ENCODE measurements around the gene LENG8.

DNA sequence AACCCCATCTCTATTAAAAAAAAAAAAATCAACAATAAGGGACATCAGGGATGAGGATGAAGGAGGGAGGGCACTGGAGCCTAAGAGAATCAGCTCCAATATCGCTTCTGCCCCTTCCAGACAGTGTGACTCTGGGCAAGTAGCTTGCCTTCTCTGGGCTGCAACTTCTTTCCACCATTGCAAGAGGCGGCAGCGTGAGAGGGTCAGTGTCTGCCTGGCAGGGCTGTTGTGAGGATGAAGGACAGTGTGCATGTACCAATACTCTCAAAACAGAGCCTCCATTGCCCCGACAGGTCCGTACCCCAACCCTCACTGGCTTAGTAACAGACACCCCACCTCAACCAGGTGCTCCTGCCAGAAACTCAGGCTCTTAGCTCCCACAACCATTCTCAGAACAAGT, 15.3 kb upstream of the LENG8 start:
- TF ChIP-seq CTCF (IDR thresholded peaks at IDR 0.05 in 2 of 3, conservative IDR thresholded peaks at IDR 0.05 in 1 of 3; ENCODE audit: borderline replicate concordance in 1 of 3, insufficient read depth in 1 of 3, low read depth in 2 of 3, low read length in 2 of 3) (no peak), POLR2A (IDR thresholded peaks at IDR 0.05; ENCODE audit: borderline replicate concordance, extremely low read depth, insufficient read depth, insufficient read length) (no peak), POLR2AphosphoS5 (IDR thresholded peaks at IDR 0.05; ENCODE audit: low read depth, low read length) (no peak), SRF (IDR thresholded peaks at IDR 0.05; ENCODE audit: low read depth) (no peak), EZH2 (IDR thresholded peaks at IDR 0.05) (no peak), YY1 (IDR thresholded peaks at IDR 0.05; ENCODE audit: extremely low read depth, insufficient replicate concordance, low read depth, low read length) (no peak), ZNF274 (IDR thresholded peaks at IDR 0.05; ENCODE audit: low read depth, low read length) (no peak), EZH2phosphoT487 (IDR thresholded peaks at IDR 0.05; ENCODE audit: borderline replicate concordance) (no peak), RAD21 (IDR thresholded peaks at IDR 0.05; ENCODE audit: low read depth) (no peak), SIN3A (IDR thresholded peaks at IDR 0.05; ENCODE audit: low read depth) (no peak)
- TF ChIP-seq, protein P1, sequence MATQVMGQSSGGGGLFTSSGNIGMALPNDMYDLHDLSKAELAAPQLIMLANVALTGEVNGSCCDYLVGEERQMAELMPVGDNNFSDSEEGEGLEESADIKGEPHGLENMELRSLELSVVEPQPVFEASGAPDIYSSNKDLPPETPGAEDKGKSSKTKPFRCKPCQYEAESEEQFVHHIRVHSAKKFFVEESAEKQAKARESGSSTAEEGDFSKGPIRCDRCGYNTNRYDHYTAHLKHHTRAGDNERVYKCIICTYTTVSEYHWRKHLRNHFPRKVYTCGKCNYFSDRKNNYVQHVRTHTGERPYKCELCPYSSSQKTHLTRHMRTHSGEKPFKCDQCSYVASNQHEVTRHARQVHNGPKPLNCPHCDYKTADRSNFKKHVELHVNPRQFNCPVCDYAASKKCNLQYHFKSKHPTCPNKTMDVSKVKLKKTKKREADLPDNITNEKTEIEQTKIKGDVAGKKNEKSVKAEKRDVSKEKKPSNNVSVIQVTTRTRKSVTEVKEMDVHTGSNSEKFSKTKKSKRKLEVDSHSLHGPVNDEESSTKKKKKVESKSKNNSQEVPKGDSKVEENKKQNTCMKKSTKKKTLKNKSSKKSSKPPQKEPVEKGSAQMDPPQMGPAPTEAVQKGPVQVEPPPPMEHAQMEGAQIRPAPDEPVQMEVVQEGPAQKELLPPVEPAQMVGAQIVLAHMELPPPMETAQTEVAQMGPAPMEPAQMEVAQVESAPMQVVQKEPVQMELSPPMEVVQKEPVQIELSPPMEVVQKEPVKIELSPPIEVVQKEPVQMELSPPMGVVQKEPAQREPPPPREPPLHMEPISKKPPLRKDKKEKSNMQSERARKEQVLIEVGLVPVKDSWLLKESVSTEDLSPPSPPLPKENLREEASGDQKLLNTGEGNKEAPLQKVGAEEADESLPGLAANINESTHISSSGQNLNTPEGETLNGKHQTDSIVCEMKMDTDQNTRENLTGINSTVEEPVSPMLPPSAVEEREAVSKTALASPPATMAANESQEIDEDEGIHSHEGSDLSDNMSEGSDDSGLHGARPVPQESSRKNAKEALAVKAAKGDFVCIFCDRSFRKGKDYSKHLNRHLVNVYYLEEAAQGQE (IDR thresholded peaks at IDR 0.05; ENCODE audit: low read depth), result no peak
- TF ChIP-seq, protein P2, sequence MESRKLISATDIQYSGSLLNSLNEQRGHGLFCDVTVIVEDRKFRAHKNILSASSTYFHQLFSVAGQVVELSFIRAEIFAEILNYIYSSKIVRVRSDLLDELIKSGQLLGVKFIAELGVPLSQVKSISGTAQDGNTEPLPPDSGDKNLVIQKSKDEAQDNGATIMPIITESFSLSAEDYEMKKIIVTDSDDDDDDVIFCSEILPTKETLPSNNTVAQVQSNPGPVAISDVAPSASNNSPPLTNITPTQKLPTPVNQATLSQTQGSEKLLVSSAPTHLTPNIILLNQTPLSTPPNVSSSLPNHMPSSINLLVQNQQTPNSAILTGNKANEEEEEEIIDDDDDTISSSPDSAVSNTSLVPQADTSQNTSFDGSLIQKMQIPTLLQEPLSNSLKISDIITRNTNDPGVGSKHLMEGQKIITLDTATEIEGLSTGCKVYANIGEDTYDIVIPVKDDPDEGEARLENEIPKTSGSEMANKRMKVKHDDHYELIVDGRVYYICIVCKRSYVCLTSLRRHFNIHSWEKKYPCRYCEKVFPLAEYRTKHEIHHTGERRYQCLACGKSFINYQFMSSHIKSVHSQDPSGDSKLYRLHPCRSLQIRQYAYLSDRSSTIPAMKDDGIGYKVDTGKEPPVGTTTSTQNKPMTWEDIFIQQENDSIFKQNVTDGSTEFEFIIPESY (IDR thresholded peaks at IDR 0.05; ENCODE audit: extremely low read depth, insufficient replicate concordance, low read length), result no peak

Data from HCT116 (cell line).